NCI-H2227 (cell line): ENCODE measurements around the gene ASTN1.

Source experiments
- DNase-seq: peaks from one replicate; lab custom pipeline; 2025; ENCODE audit not compliant: unreplicated experiment; lab: John Stamatoyannopoulos, UW

Gene ASTN1

DNA sequence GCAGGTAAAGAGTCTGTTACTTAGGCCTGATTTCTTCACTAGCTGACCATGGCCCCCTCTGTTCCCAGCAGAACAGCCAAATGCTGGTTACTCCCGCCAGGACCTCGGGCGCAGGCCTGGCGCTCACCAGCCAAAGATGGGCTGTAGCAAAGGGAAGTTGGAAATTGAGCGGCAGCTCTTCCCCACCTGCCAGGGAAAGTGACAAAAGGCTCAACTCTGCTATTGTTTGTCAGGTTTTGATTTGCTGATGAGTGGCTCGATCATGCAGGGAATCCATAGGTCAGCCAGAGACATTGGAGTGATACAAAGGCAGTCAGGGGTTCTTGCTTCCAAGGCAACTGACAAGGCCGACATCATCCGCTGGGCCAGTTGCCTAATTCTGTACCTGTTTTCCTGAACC lies 120.1 kb downstream of the ASTN1 start:
- no peak for DNase-seq

DNA sequence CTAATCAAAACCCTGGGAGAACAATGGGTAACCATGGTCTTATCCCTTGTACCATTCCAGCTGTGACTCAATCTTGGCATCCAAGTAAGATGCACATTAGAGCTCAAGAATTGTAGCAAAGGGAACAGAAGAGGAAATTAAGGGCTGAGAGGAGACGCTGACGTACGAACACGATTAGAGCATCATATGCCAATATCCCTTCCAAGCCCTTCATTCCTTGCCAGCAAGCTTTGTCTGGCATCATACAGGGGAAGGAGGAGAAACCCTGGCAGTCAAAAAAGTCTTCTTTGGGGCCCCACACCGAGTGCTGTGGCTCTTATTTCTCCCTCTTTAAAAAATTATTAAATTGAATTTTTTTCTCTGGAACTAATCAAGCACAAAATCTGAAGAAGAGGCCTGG lies 120.9 kb downstream of the ASTN1 start:
- no peak for DNase-seq

DNA sequence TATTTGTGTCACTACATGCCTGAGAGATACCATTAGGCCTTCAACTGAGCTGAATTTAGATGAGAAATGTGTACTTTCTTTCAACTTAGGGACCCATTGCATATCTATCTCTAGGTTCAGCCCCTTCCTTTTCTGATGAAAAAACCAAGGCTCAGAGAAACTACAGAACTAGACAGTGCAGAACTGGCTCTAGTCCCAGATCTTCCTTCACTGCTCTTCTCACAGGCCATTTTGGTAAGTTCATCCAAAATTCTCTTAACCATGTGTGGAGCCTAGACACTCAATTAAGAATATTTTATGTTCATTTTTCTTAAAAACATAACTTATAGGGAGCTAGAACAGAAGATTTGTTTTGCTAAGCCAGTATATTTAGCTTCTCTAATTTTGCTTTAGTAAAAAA lies 128.9 kb downstream of the ASTN1 start:
- no peak for DNase-seq

DNA sequence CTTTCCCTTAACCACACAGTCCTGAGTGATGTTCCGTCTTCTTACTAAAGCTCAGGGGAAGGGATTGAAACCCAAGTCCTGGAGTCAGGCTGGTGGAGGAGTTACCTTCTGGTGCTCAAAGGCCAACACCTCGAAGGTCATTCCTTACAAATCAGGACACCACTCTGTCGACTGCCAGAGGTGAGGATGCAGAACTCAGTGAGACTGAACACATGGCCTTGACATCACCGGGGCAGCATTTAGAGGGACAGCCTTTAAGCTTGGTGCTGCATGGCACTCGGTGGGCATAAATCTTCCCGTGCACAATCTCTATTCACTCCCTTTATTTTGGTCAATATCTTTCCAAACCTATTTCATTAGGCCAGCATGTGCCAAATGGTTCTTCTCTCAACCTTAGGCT lies 130.9 kb downstream of the ASTN1 start:
- DNase-seq: no peak

DNA sequence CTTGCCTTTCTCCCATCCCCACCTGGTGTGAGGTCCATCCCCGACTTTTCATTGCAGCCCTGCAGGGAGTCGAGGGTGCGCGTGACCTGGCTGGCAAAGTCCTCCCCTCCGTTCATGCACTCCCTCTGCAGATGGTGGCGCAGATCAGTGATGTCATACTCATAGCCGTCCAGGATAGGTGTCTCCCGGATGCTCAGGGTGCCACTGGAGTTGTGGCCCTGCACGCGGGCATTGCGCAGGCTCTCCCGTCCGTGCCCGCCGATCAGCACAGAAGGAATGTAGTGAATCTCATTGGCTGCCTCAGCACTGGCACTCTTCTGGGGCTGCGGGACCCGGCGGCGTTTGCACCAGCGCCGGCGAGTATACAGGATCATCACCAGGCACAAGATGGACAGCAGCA lies 132.1 kb downstream of the ASTN1 start:
- DNase-seq: no peak

DNA sequence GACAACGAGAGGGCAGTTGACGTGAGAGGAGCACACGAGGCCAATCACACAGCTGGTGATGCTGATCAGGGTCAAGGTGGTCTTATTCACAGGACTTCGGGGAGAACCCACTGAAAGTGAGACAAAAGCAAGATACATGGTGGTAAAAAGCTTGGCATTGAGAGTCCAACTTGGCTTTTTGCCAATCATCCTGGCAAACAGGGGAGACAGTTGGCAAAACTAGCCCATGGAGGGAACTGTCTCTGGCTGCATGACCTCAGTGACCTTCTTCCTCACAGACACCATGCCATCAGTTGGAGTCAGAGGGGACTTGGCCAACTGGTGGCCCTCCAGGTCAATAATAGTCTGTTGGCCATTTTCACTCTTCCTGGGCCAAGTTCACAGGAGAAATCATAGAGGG lies 139.9 kb downstream of the ASTN1 start:
- DNase-seq: no peak

DNA sequence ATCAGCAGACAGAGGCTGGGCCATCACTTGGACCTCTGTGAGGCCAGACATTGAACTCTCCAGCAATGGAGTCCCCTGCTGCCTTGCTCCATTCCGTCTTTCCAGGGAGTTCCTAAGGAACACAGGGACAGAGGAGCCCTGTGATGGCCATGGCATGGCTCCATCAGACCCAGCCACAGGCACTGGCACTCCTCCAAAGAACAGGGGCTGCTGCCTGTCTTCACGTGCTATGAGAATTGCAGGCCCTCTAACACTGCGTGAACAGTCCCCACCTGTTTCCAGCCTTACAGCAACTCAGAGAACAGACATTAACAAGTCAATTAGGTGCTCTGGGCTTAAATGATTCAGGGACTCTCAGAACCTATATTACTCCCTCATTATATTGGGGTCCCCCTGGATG lies 140.8 kb downstream of the ASTN1 start:
- no peak for DNase-seq

DNA sequence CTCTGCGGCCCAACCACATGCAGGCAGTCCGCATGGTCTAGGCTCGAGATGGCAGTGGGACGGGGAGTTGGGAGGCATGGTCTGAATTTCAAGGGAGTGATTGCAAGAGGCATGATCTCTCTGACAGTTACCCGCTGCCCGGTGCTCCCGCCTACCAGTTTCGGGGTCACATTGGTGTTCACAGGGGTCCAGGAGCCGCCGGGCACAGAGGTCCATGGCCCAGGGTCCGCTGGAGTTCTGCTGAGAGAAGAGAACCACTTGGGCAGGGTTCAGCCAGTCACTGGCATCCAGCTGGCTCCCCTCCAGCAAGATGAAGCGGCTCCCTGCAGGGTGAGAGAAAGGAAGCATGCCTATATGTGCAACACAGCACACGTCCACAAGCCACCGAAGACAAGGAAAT lies 141.3 kb downstream of the ASTN1 start:
- DNase-seq: no peak

DNA sequence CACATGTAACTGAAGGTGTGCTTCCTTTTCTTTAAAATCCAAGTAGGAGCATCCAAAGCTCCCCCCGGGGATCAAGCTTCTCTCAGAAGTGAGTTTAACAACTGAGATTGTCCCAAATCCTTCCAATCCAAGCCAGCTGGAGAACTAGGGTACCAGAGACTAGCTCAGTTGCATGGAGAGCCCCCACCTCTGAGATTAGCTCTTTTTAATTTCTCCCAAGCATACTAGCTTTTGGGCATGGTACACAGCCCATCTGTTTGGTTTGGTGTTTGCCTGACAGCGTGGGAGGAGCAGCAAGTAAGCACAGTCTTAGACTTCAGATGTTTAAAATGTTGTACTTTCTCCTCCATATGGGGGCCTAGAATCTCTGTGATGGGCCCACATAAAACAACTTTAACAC lies 142.8 kb downstream of the ASTN1 start:
- DNase-seq: no peak

DNA sequence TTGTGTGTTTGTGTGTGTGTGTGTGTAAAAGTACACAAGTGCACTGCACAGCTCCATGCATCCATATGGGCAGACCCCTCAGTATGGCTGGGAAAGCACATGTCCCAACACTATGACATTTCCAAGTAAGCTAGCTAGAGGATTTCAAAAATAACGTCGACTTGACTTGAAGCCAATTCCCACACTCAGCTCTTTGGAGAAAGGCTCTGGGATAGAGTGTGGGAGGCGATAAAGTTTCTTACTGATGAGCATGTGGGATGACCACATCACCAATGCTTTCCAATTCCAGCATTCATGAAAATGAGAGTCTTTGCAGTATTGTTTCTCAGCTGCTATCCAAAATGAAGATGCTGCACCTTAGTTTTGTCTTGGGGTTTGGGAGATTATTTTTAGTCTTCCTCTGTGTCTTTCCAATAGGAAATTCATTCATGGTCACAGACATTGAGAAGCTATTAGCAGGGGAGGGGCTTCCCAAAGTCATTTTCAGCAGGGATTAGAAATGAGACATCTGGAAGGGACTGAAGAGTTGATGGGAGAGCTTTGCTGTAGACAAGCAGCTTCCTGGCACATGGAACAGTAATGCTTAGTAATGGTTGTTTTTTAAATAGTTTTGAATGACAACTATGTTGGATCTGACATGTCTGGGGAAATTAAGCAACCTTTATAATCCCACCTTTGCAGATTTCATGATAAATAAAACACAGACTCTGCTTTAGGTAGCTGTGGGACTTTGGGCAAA lies 143.5 kb downstream of the ASTN1 start:
- DNase-seq: no peak

DNA sequence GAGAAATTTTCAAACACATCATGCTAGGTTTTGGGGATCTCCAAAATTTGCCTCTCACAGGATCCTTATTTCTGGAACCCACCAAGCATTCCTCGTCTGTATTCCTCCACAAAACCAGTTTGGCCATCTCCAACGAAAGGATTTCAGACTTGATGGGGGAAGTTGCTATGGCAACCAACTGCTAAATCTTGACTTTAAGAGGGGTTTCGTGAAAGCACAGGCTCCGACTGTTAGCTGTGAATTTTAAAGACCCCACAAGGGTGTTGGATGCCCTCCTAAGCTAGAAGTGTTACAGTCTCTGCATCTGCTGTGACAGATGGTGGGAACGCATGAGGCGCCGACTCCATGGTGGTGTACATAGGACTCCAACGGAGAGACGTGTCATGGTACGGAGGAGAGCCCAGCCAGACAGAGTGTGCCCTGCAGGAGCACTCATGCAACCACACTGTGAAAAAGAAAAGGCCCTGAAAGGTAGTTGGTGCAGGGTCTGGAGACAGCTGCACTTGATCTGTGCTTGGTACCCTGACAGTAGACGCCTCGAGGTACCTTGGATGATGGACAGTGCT lies 147.1 kb downstream of the ASTN1 start:
- no peak for DNase-seq

DNA sequence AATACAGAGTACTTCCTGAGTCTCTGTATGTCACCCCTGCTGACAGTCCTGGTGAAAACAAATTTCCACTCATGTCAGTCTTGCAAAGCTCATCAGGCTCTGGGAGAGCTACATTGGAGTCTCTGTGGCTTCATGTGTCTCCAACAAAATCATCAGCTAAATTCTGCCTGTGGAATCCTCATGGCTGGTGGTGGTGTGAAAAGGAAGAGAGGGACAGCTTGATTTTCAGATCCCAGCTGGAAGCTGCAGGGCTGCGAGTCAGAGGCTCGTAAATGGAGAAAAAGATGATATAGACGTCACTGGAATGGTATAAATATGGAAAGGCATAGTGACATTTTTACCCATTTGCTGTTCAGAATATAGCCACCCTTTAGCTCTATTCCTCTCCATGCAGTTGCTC lies 150.2 kb downstream of the ASTN1 start:
- DNase-seq: no peak

DNA sequence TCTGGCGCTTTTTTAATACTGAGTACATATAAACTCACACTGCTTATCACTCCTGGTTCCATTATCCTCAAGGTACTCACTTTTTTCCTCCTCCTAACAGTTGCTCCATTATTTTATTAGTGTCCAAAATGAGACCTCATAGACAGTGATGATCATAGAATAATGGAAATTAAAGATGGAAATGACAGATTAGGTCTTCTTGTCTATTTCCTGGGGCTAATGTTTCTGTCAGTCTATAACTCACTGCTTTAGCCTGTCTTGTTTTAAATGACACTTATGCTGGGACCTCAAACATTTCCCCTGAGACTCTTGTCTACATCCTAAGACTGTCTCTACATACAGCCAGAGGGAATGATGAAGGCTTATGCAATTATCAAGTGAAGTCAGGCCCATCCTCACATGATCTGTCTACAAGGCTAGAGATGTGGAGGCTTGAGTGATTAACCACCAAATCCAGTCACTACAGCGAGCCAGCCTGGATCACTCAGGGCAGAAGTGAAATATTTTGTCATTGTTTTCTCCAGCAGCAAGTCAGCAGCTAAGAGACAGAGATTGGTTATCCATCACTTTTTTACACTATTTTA lies 152.1 kb downstream of the ASTN1 start:
- DNase-seq: no peak

DNA sequence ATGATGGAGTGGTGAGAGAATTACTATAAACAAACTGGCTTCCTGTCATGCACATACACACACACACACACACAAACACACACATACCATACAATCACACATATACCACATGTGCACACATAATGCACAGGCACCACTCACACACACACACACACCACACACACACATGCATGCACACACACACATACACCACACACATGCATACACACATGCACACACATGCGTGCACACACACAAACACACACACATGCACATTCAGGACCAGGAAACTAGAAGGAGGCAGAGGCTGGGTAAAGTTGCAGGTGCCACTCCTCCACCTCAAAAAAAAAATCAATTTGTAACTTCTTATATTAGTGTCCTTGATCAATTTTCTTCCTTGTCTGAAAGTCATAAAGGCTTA lies 153.0 kb downstream of the ASTN1 start:
- no peak for DNase-seq

DNA sequence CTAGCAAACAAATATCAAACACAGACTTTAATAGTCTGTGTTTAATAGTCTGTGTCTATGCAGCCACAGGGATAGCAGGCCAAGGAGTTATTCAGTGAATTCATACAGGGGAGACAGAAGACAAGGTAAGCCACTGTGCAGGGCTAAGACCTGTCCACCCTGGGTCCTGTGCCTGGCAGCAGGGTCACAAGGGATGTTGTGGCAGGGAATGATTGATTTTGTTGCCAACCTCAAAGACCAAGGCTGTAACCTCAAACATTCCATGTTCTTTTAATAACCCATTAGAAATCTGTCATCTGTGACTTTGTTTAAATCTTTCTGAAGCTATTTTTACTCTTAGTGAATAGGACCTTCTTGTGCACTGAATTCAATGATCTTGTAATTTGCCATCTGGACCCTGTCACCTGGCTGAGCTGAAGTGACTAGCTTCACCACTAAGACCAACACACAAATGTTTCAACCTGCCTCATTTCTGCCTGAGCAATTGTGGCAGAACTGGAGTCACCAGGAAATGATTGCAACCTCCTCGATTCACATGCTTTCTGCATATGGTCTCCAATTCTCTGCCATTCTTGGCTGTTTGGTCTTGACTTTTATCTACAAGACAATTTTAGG lies 154.2 kb downstream of the ASTN1 start:
- no peak for DNase-seq

DNA sequence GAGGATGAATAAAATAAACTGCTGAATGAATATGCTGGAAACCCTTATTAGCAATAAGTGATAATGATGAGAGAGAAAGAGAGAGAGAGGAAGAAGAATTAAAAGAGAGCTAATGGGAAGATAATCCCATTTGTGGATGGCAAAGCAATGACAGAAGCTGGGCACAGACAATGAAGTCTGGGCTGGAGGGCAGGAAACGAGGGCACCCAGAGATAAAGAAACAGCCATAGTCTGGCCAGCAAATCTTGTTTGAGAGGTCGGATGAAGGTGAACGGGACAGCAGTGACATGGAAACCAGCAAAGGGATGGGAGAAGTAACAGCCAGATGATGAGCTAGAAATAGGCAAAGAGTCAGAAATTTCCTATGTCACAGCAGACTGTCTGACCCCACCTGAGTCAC lies 155.9 kb downstream of the ASTN1 start:
- DNase-seq: no peak

DNA sequence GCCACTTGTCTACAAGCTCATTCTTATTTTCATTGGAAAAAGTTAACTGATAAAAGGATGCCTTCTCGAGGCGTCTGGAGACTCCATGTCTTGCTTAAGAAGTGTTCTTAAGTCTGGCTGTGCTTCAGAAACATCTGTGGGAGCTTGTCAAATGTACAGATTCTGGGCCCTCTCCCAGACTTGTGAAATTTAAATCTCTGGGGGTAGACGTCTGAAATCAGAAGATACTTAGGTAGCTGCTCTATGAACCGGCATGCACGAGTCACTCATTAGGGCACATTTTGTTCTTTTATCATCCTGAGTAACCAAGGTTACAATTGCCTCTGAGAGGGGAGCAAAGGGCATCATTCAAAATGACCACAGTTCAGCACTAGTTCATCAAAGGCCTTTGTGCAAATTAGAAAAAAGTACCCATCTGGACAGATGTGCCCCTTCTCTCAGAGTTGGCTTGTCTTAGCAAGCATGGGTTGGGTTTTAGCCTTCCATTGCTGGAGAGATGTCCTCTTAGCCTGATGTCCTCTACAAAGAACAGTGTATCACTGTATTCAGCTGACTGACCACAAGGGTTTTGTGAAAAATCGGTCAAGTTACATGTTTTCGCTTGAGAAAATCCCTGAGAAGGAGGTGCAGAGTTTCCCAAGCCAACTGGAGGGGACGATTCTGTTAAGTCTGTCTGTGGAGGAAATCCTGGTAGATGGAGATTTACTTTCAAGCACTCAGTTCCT lies 156.9 kb downstream of the ASTN1 start:
- no peak for DNase-seq

DNA sequence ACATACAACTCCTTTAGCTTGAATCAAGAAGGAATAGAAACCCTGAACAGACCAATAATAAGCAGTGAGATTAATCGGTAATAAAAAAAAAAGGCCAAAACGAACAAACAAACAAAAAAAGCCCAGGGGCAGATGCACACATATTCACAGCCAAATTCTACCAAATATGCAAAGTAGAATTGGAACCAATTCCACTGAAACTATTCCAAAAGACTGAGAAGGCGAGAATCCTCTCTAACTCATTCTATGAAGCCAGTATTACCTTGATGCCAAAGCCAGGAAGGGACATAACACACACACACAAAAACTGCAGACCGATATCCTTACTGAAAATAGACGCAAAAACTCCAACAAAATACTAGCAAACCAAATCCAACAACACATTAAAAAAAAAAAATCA lies 161.6 kb downstream of the ASTN1 start:
- DNase-seq: no peak

DNA sequence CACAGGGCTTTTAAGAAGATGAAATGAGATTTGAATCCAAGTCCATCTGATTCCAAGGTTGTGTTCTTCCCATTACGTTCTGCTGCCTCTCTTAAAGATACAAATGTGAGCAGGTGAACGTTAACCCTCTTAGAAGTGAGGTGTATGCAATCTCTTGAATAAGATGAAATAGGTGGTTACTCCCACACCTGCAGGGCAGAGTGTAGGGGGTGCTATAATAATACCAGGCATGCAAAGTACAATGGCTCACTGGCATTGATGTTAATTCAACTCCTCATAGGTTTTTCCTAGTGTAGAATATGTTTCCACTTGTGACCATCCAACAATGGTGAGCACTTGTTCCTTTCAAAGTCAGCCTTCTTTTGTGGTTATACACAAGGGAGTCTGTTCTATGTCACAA lies 163.0 kb downstream of the ASTN1 start:
- DNase-seq: no peak

DNA sequence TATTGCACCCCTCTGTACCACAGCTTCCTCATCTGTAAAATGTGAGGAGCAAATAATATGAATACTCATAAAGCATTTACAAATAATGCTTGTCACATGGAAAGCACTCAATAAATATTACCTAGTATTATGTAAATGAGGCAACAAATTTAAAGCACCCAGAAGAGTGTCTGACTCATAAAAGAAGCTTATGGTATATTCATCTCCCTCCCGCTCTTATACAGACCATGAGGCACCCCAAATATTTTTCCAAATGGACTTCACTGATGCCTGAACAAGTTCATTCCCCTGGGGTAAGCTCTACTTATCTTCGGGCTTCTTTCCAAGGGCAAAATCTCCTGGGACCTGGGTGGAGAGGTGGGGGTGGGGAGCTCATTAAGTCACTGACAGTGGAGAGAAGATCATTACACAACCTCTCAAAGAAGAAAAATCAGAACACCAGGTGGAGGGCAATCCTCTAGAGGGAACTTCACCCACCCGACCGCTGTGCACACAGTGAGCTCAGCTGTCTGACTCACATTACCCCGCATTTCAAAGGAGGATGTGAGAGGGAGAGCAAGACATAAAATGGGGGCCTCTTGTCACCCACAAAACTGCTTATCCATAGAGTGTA lies 166.2 kb downstream of the ASTN1 start:
- peak; percentile 13 for DNase-seq

DNA sequence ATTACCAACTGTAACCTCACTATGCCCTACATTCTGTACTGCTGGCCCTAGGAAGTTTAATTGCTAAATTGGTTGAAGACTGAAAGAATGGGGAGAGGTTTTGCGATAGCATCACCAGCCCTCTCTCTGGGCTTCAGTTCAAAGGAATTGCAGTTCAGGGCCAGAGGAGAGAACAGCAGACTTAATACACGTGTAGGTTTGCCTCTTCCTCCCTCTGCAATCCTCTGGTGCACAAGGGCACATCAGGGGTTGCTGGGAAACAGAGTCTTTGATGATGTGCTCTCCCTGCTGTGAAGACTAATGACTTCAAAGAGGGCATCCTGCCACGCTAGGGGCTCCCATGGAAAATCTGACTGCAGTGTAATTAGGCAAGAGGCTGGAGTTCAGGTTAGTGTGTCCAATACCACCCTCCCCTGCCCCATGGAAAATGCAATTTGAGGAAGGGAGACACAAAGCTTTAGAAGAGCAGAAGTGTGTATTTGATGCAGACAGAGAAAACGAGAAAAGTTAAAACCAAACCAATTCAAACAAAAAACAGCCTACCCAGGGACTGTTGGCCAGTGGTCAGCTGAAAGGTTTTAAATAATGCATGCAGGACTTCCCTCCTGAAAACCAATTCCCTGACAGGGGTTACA lies 167.9 kb downstream of the ASTN1 start:
- DNase-seq: peak; percentile 71
